ENCODE data around the gene ARHGAP23. TPM values are rescaled to one million over a fixed set of nuclear protein-coding genes. Genes with fewer than 3 reads are reported as not detected.

Gene ARHGAP23, protein sequence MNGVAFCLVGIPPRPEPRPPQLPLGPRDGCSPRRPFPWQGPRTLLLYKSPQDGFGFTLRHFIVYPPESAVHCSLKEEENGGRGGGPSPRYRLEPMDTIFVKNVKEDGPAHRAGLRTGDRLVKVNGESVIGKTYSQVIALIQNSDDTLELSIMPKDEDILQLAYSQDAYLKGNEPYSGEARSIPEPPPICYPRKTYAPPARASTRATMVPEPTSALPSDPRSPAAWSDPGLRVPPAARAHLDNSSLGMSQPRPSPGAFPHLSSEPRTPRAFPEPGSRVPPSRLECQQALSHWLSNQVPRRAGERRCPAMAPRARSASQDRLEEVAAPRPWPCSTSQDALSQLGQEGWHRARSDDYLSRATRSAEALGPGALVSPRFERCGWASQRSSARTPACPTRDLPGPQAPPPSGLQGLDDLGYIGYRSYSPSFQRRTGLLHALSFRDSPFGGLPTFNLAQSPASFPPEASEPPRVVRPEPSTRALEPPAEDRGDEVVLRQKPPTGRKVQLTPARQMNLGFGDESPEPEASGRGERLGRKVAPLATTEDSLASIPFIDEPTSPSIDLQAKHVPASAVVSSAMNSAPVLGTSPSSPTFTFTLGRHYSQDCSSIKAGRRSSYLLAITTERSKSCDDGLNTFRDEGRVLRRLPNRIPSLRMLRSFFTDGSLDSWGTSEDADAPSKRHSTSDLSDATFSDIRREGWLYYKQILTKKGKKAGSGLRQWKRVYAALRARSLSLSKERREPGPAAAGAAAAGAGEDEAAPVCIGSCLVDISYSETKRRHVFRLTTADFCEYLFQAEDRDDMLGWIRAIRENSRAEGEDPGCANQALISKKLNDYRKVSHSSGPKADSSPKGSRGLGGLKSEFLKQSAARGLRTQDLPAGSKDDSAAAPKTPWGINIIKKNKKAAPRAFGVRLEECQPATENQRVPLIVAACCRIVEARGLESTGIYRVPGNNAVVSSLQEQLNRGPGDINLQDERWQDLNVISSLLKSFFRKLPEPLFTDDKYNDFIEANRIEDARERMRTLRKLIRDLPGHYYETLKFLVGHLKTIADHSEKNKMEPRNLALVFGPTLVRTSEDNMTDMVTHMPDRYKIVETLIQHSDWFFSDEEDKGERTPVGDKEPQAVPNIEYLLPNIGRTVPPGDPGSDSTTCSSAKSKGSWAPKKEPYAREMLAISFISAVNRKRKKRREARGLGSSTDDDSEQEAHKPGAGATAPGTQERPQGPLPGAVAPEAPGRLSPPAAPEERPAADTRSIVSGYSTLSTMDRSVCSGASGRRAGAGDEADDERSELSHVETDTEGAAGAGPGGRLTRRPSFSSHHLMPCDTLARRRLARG (N-terminal part only)
- total RNA-seq (2014; rRNA removed), result 20.8 and 31.7 TPM in 2 replicates
- polyA plus RNA-seq (2012), result 56.8 TPM

DNA sequence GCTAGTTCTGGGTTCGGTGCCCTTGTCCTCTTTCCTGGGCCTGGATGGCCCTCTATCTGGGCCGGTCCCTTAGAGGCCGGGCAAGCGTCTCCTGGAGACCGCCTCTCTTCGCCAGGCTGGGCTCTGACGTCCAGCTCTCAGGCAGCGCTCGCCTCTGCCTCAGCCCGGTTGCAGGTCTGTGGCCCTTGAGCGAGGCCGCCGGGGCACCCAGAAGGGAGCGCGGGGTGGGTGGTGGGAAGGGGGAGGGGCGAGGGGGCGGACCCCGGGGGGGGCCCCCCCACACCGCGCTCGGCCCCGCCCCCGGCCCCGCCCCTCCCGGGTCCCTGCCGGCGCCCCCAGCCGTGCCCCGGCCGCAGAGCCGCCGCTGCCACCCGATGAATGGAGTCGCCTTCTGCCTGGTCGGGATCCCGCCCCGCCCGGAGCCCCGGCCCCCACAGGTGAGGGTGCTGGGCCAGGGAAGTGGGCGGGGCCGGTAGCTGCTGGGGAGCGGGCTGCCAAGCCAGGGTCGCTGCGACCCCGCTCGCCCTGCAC, at the start of gene ARHGAP23:
TSS of gene ARHGAP23 (plus strand) at position 353 of the 531 bp plus-strand sequence. CDS start at position 375, 22 bp downstream.
- peak; percentile 72 for DNase-seq (ENCODE audit: low read depth)

DNA sequence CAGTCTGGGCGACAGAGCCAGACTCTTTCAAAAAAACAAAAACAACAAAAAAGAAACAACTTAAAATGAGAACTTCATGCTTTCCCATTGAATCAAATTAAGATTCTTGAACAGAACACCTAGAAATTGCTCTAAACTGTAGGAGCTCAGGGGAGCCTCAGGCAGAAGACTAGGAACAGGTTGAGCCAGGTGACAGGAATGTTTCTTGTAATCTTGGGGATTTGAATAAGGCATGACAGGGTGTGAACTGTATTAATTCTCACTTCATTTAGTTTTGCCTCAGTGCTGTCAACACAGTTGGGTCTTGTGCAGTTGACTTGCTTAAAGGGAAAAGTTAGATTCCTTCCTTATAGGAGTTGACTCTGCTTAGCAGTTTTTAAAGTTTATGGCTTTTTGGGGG, 48.8 kb upstream of the ARHGAP23 start:
- DNase-seq (ENCODE audit: low read depth), result no peak

DNA sequence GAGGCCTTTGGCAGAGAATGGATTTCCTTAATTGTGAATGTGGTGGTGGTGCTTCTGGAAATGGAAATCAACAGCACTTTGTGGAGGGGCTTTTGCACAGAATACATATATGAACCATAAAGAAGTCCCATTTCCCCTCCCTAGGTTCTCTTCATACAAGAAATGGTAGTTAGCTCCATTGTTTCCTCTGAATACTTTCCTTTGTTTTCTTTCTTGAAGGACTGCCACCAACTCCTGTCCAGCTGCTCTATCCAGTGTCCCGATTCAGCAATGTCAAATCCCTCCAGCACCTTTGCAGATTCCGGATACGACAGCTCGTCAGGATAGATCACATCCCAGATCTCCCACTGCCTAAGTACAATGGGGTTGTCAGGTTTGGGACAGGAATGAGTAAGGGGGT, 33.2 kb upstream of the ARHGAP23 start:
- no peak for DNase-seq (ENCODE audit: low read depth)

DNA sequence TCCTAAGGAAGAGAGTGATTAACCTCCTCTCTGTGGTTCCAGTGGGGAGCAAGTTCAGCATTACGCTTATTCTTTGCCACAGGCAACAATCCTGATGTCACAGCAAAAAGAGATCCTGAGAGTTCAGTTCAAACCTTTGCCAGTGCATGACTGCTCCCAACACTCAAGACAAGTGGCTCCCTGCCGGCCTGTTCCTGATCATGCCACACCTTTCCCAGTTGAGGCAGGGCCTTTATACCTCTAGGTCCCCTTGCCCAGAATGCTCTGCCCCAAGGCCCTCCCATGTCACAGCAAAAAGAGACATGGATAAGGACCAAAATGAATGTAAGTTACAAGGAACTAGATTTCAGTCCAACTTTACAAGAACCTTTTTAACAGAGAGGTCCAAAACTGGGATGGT, 31.0 kb upstream of the ARHGAP23 start:
- DNase-seq (ENCODE audit: low read depth), result no peak

DNA sequence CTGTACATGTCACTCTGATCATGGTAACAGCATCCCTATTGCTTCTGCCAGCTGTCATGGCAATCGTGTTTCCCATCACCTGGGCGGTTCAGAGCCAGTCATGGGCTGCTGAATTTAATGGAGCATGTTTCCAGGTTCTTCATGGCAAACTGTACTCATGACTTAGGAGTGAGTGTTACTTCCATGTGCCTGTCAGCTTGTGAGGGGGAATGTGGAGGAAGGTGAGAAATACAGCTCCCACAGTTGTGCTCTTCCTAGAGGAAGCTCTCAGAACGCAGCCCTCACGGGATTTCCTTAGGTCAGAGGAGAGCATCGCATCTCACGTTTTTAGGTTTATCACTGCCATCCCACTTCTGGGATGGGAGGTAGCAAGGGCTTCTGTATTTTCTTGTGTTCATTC, 28.0 kb upstream of the ARHGAP23 start:
- no peak for DNase-seq (ENCODE audit: low read depth)

DNA sequence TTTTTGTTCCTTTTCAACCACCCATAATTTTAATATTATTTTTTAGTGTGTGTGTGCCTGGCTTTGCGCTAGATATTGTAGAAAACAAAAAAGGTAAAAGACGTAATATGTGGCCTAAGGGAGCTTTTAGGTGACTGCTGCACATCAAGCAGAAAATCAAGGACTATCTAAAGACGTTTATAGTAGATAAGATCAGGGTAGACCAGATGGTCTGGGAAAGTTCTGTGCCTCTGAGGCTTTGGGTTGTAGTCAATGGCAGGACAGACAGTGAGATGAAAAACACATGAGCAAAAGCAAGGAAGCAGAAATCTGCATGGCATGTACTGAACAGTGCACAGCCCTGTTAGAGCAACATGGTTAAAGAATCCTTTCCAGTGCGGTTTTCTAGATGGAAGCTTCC, 26.8 kb upstream of the ARHGAP23 start:
- DNase-seq (ENCODE audit: low read depth), result no peak

DNA sequence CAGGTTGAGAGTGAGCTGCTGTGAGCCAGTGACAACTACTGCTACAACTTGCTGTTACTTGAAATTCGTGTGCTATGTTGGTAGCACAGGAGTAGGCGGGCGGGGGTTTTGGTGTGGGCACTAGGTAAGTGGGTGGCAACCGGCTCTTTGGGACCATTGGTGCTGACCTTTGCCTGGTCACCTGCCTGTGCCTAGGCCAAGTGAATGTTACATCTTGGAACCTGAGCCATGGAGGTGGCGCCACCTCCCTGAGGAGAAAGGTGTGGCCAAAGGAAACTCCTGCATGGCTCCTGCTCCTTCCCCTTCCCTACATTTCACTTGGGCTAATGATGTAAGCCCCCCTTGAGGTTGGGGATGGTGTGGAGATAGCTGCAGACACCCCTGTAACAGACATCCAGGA, 25.4 kb upstream of the ARHGAP23 start:
- no peak for DNase-seq (ENCODE audit: low read depth)

DNA sequence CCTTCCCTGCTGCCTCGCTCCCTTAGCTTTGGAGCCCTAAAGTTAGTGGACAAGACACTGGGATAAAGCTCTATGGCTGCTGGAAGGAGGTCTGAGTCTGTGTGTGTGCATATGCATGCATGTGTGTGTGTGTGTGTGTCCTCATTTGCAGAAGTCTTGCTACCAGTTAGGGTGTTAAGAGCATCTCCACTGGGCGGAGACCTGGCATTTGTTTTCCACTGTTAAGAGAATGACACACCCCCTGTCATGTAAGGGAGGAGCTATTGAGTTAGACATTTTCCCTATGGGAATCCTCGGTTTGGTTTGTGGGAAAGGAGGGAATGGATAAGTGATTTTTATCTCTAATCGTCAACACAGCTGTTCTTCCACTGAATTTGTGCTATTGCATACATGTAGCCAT, 24.8 kb upstream of the ARHGAP23 start:
- peak; percentile 82 for DNase-seq (ENCODE audit: low read depth)

DNA sequence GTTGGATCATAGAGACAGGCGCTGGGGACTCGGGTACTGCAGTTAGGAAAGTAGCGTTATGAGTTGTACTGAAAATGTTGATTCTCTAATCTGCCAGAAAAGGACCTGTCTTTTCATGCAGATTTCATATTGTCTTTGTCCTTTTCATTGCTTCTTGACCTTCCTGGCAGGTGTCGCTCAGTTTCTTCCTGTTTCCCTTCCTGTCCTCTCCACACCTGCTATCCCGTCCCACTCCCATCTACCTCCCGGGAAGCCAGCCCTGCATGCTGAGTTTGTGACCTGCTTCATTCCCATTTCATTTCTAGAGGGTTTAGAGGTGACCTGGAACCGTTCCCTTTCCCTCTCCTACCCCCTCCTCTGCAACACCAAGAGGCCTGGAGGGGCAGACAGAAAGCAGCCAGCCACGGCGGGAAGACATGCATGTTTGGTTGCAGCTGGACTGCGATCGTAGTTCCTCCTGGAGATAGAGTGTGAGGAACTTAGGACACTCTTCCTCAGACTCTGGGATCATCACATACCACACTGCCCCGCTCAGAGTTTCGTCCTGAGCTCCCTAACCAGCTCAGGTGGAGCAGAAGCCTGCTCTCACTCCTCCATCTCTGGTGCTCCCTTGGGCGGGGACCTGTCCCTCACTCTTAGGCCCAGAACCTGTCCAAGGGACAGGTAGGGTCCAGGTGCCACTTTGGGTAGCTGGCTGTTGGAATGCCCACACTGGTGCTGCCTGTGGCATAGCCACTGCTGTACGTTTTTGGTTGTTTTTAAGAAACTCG, 23.9 kb upstream of the ARHGAP23 start:
- no peak for DNase-seq (ENCODE audit: low read depth)

DNA sequence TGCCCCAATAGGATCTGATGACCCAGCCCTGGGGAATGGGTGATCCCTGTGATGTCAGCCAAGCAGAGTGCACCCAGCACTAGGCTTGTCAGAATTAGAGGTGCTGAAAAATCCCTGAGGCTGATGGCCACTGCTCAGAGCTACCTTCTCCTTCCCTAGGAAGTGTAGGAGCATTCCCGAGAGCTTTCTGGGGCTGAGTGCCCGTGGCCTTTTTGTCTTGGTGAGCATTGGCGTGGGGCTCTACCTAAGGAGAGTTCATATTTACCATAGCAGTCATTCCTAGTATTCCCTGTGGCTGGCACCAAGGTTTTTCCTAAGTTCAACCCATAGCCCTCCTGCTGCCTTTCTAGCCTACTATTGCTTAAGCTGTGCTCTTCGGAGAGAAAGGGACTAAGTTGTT, 22.6 kb upstream of the ARHGAP23 start:
- no peak for DNase-seq (ENCODE audit: low read depth)

DNA sequence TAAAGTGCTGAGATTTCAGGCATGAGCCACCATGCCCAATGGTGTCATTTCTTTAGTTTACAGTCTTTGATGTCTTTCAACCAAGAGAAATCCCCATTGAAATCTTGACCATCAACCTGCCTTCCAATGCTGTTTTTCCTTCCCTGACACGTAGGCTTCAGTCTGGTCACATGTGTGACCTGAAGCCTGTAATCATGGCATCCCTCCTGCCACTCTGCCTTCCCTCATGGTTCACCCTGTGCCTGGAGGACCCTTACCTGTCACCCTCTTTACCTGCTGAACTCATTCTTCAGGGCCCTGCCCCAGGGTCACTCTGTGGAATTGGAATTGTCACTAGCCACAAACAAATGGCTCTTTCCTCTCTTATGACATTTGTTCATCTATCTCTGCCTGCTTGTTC, 18.1 kb upstream of the ARHGAP23 start:
- no peak for DNase-seq (ENCODE audit: low read depth)

DNA sequence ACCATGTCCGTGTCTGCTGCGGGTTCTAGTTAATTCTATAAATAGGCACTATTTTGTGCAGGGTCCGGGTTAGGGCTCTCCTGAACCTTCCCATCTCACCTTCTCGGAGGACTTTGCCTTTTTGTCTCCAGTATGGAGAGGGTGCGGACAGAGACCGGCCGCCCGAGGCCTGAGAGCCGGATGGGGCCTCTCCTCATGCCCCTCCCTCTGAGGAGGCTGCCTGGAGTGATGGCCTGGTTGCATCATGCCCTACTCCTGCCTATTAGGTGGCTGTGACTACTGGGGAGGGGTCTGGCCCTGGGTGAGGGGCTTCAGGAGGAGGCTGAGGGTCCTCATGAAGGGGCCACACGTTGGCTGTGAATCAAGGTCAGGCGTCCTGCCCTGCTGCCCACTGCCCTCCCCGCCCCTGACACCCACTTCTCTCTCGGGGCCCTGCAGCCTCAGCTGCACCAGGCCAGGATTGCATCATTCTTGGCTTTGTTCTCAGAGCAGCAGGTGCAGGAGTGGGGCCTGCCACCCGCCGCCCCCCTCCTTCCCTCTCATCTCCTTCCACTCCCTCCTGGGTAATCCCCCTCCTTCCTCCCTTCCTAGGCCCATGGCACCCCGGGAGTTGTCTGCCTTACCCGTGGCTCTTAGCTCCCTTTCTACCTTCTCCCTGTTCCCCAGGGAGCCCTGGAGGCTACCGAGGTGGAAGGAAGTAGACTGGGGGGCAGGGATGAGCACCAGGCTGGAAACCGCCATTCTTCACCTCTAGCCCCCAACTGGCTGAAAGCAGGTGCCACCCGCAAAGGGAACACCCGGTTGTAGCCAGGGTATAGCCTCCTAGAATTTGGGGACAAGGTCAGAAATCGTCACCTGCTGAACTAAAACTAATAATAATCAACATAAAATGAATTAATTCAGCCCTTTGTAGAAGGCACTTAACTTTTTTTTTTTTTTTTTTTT, 12.7 kb upstream of the ARHGAP23 start:
- DNase-seq (ENCODE audit: low read depth), result peak; percentile 41

DNA sequence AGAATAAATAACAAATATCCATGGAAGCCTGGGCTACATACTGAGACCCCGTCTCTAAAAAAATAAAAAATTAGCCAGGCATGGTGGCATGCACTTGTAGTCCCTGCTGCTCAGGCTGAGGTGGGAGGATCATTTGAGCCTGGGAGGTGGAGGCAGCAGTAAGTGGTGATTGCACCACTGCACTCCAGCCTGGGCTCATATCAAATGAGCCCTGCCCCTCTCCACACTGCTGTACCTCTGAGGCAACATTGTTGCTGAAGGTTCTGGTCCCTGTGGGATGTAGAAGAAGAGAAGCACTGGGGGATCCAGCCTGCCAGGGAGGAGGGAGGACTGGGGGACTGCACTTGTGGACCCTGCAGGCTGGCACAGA, 11.4 kb upstream of the ARHGAP23 start:
- no peak for DNase-seq (ENCODE audit: low read depth)

DNA sequence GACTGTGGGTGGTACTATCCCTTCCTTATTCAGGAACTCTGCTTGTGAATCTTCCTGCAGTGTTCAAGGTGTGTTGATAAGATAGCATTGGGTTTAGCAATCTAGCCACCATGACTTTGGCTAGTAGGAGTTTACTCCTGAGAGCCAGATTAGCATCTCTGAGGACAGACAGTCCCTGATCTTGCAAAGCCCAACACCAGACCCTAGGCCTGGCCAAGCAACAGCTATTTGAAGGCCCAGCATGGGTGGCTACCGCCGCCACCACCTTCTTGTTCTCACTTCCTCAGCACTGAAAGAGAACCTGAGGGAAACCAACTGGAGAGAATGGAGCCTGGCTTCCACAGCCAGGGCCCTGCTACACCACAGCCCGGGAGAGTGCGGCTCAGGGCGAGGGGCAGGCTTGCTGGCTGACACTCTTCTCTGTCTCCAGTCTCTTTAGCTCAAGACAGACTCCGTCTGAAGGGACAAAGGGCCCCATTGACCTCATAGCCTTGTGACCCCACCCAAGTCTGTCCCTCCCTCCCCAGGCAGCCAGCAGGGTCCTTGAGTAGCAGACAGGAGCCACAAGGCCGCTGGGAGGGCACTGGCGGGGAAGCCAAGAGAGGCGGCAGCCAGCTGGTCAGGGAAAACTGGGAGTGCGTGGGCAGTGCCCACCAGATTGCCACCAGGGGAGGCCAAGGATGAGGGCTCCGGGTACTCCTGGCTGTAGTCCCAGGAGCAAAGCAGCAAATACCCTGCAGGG, 10.9 kb upstream of the ARHGAP23 start:
- no peak for DNase-seq (ENCODE audit: low read depth)

DNA sequence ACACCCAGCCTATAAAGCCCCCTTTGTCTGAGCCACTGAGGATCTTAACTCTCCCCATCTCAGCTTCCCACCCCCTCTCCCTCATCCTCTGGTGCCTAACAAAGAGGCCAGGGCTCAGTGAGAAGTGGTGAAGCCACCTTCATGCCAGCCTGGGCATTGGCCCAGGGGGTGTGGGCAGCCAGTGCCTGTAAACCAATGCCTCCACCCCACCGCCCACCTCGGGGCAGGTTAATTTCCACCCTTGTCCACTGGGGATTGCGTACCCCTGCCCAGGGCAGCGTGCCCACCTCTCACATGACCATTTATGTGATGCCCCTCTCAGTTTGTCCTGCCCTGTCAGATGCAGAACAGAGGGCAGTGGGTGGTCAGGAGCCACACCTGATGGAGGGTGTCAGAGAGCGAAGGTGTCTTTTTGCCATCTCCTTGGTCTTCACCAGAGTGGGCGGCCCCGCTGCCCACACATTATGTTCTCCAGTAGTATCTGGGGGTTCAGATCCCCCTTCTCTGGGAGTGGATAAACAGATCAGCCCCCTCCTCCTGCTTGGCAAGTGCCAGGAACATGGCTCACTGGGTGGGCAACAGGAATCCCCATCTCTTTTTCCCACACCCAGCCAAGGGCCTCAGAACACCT, 10.1 kb upstream of the ARHGAP23 start:
- no peak for DNase-seq (ENCODE audit: low read depth)

DNA sequence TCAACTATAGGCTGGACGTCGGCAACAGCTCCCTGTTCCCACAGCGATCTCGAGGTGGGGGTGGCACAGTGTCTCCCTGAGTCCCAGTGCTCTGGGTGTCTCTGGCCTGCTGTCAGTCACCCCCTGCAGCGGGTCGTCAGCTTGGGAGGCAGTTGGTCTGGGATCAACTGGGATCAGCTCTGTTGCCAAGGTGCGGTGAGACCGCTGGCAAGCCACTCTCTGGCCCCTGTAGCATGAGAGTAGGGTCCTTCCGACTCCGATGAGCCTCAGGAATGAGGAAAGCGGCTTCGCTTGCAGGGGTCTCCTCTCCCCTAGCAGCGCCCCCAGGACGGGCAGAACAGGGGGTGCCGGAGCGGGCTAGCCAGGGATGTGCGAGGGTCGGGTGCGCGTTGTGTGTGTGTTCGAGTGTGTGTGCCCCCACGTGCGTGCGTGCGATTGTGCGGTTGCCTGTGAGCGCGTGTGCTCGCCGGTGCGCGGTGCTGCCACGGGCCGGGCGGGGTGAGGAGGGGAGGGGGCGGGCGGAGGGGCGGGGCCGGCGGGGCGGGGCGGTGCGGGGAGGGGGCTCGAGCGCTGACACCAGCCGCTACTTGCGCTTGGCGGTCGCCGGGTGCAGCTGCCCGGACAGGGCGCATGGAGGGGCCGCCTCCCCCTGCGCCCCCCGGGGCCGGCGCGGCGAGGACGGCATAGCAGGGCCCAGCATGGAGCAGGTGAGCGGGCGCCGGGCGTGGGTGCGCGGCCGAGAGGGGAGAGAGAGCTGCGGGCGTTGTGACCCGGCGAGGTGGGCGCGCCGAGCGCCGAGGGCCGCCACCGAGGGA, 9.4 kb upstream of the ARHGAP23 start:
- no peak for DNase-seq (ENCODE audit: low read depth)

DNA sequence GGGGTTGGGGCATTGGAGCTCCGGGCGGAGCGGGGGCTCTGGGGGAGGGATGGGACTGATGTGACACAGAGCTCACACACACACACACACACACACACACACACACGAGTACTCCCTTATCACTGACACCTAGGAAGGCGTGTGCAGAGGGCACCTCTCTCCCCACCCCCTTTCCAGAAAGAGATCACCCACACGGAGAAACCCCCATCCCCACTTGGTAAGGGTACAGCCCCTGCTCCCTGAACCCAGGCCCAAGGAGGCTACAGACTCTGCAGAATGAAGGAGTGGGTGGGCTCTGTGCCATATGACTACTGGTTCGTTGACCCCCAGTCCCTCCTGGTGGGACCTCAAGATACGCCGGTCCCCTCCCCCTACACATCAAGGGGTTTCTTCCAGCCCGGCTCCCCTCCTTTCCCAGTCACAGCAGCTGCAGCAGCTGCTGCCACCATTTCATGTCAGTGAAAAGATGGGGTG, 8.7 kb upstream of the ARHGAP23 start:
- DNase-seq (ENCODE audit: low read depth), result no peak

Measured in LHCN-M2 (cell line).